ENCODE measurements around the gene TBL1XR1.

Gene TBL1XR1

GRCh38 chr3:177197041-177197726 is at the start of gene TBL1XR1:
Gene TBL1XR1, minus strand, starts transcription at chr3:177197482. Its CDS starts 132,505 bp downstream, at chr3:177064977.
- DNase-seq (ENCODE audit: low read depth in 2 of 2): peak; percentile 88 to 89

GRCh38 chr3:177245250-177245649 is 48.0 kb upstream of the TBL1XR1 start:
- no peak for DNase-seq (ENCODE audit: low read depth in 2 of 2)

DNA sequence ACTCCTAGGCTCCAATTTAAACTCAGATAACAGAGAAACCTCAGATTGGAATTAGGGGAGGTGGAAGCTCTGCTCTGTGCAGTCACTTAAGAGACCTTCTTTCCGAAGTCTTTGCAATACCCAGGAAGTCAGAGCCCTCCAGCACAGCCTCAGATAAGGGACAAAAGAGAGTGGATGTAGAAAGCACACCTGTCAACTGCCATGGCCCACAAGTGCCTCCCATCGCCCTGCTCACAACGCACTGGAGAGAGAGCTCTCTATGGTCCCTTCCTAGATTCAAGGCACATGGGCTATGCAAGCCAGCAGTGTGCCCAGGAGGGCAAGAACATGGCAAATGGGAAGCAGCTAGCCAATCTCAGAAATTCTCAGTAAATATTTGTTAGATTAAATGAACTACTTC is 47.3 kb upstream of the TBL1XR1 start:
- DNase-seq (ENCODE audit: low read depth in 2 of 2): no peak

DNA sequence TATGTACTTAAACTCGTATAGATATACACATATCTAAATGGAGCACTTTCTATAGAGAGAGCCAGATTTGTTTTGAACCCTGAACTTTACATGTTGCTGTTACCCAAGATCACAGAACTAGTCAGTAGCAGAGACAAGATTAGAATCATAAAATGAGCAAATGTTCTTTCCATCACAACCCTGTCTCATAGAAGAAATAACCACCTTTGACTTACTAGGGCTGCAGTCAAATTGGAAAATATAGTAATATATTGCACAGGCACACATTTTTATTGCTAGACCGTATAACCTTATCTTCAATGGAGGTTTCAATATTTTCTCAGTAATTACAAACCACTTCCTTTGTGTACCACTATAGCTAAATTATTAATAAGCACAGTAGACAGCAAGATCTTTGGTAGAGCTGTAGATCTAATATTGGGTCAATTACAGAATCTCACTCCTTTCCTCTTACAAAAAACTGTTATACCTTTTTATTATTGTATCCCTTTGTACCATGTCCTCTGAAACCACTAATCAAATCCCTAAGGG is 41.5 kb upstream of the TBL1XR1 start:
- DNase-seq (ENCODE audit: low read depth in 2 of 2): no peak

GRCh38 chr3:177237206-177237605 is 39.9 kb upstream of the TBL1XR1 start:
- no peak for DNase-seq (ENCODE audit: low read depth in 2 of 2)

- no peak for DNase-seq (ENCODE audit: low read depth in 2 of 2)
These were observed 39.4 kb upstream of the TBL1XR1 start for GRCh38 chr3:177236704-177237103.

DNA sequence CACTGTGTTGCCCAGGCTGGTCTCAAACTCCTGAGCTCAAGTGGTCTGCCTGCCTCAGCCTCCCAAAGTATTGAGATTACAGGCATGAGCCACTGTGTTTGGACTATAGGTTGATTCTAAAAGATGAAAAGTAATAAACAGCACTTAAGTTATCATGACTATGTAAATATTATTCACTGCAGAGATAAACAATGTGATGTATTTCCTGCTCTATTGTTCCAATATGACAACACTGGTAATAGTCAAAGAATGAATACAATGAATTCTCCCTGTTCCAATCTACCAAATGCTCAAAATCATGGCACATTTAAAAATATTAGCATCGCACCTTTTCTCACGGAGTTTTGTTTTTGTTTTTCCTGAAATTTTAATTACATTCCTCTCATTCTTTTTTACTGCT is 36.8 kb upstream of the TBL1XR1 start:
- DNase-seq (ENCODE audit: low read depth in 2 of 2): no peak

GRCh38 chr3:177231242-177231641 is 34.0 kb upstream of the TBL1XR1 start:
- DNase-seq (ENCODE audit: low read depth in 2 of 2): no peak

GRCh38 chr3:177230641-177231040 is 33.4 kb upstream of the TBL1XR1 start:
- DNase-seq (ENCODE audit: low read depth in 2 of 2): no peak

DNA sequence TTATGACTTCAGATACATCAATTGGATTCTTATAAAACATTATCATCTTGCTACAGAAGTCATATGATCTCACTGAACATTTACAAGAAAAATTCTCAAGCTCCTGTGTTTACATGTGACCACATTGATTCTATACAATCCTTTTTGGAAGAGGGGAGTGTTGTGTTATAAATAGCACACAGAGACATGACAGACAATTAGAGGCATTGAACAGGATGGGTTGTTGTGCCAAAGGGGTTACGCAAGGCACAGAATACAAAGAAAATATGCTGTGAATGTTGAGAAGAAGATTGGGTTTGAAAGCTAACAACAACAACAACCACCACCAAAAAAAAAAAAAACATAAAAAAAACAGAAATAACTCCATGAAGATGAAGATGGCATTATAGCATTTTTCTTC is 32.5 kb upstream of the TBL1XR1 start:
- peak in 1 of 2 experiments; percentile 11 for DNase-seq (ENCODE audit: low read depth in 2 of 2)

DNA sequence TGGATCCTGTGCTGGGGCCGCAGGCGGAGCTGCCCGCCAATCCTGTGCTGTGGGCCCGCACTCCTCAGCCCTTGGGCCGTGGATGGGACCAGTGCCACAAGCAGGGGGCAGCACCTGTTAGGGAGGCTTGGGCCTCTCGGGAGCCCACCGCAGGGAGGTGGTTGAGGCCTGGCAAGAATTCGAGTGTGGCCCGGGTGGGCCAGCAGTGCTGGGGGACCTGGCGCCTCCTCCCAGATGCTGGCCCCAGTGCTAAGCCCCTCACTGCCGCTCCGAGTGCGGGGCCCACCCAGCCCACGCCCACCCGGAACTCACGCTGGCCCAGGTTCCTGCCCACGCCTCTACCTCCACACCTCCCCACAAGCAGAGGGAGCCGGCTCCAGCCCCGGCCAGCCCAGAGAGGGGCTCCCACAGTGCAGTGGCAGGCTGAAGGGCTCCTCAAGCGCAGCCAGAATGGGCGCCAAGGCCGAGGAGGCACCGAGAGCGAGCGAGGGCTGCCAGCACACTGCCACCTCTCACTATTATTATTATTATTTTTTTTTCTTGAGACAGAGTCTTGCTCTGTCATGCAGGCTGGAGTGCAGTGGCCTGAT is 31.4 kb upstream of the TBL1XR1 start:
- no peak for DNase-seq (ENCODE audit: low read depth in 2 of 2)

DNA sequence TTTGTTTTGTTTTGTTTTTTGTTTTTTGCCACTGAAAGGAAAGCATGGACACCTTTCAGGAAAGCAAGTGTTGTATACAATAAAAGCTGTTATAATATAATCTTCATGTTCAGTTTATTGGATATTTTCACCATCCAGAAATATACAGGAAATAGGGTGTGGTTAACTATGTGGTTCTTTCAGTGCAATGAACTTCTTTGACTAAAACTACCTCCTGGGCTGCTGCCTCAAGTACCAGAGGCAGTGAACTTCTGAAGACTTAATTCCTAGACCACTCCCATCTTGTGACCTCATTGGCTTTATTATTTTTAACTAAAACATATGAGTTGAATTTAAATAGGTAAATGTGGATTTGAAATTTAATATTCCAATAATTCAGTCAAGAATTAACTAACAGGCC is 27.1 kb upstream of the TBL1XR1 start:
- DNase-seq (ENCODE audit: low read depth in 2 of 2): no peak

DNA sequence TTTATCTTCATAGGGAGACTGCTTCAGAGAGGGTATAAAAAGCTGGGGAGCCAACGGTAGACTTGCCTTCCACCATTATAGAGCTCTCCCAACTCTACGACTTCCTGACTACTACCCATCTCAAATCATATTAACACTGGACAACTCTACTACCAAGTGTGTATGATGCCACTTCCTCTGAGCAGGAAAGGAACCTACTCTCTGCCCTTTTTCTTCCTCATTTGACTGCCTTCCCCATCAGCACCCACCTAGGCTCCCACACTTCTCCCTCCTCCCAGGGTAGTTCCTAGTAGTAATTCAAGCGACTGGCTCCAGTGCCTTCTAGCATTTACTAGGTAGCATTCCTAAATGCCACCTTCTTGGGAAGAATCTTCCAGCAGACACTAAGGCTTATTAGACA is 24.5 kb upstream of the TBL1XR1 start:
- no peak for DNase-seq (ENCODE audit: low read depth in 2 of 2)

- DNase-seq (ENCODE audit: low read depth in 2 of 2): no peak
These were observed 23.1 kb upstream of the TBL1XR1 start for GRCh38 chr3:177220136-177220974.

- DNase-seq (ENCODE audit: low read depth in 2 of 2): no peak
These were observed 16.7 kb upstream of the TBL1XR1 start for GRCh38 chr3:177213801-177214535.

GRCh38 chr3:177212756-177213155 is 15.5 kb upstream of the TBL1XR1 start:
- no peak for DNase-seq (ENCODE audit: low read depth in 2 of 2)

DNA sequence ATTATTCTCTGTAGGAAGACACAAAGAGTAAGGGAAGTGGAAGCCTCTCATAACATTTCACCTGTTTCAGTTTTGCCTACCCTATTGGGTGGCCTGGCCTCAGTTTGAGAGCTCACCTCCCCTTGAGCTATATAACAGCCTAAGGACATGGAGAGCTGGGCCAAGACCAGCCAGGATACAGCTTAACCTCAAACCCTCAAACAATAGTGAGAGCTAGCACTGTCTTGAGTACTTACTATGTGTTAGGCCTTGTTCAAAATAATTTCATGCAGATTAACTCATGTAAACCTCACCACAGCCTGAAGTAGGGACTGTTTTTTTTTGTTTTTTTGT is 15.0 kb upstream of the TBL1XR1 start:
- no peak for DNase-seq (ENCODE audit: low read depth in 2 of 2)

DNA sequence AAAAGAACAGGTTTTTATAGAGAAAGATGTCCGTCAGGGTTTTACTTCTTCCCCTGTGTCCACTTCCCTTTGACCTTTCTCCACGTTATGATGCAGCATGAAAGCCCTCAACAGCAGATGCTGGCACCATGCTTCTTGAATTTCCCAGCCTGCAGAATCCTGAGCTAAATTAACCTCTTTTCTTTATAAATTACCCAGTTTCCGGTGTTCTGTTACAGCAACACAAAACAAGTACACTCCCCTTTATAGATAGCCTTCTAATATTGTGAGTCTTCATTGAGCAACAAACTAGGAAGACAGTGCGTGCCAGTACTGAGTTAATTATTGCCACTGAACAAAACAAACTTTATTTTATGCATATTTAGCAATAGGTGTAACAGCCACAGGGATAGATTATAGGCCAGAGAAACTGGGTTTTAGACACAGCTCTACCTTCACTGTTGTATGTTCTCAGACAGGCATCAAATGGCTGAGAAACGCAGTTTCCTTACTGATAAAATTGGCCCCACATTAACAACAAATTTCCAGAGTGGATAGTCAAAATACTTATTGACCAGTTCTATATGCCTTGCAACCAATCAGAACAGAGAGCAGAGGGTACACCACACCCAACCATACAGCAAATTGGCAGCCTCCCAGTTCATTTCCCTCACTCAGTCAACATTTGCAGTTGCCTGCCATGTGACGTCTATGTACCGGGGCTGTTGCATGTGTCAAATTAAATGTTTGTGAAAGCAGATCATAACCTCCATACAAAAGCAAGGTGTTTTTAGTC is 14.4 kb upstream of the TBL1XR1 start:
- DNase-seq (ENCODE audit: low read depth in 2 of 2): no peak

- no peak for DNase-seq (ENCODE audit: low read depth in 2 of 2)
These were observed 13.6 kb upstream of the TBL1XR1 start for GRCh38 chr3:177210744-177211502.

- DNase-seq (ENCODE audit: low read depth in 2 of 2): no peak
These were observed 12.2 kb upstream of the TBL1XR1 start for GRCh38 chr3:177209509-177209908.

All from fibroblast of skin of left biceps (primary cell).